H54 (cell line): ENCODE data around the gene CCDC60.
"Not testable (repeated sequence)": the region's sequence is repeated elsewhere in the genome, so short reads cannot be mapped to it uniquely, and the experiment has no call there.

Experiments used
- DNase-seq: peaks from one replicate; pipeline ENCODE4 v3.0.0; 2011; ENCODE audit warnings: low spot score, mixed read lengths; ENCODE audit not compliant: insufficient read length
- FAIRE-seq: peaks from 3 replicates; lab custom pipeline; 2011; peaks lifted over from hg19 to GRCh38; lab: Jason Lieb, UNC
- POLR2A ChIP-seq: IDR thresholded peaks from 2 replicates; pipeline ENCODE4 v1.6.1; 2011; ENCODE audit warnings: low read depth, mild to moderate bottlenecking, low read length

Gene CCDC60

GRCh38 chr12:119319638-119320037, 14.9 kb upstream of the CCDC60 start:
- DNase-seq (no peak), FAIRE-seq (no peak)
- TF ChIP-seq POLR2A = no peak

- FAIRE-seq (no peak), DNase-seq (no peak)
- no peak for TF ChIP-seq POLR2A
These were observed 13.9 kb upstream of the CCDC60 start for GRCh38 chr12:119320678-119321077.

GRCh38 chr12:119322301-119322723, 12.2 kb upstream of the CCDC60 start:
- TF ChIP-seq POLR2A = no peak

GRCh38 chr12:119325813-119326212, 8.7 kb upstream of the CCDC60 start:
- no peak for DNase-seq
- no peak for TF ChIP-seq POLR2A
- no peak for FAIRE-seq

More at GRCh38 chr12:119322301-119322723, 12.2 kb upstream of the CCDC60 start:
- FAIRE-seq (no peak), DNase-seq (no peak)

- FAIRE-seq = no peak
- DNase-seq = no peak
- no peak for TF ChIP-seq POLR2A
These were observed 8.2 kb upstream of the CCDC60 start for GRCh38 chr12:119326341-119326740.

- DNase-seq = no peak
- TF ChIP-seq POLR2A = no peak
- FAIRE-seq = no peak
These were observed 7.1 kb upstream of the CCDC60 start for GRCh38 chr12:119327471-119327870.

- DNase-seq (peak; percentile 25), FAIRE-seq (no peak)
- no peak for TF ChIP-seq POLR2A
These were observed 6.4 kb upstream of the CCDC60 start for GRCh38 chr12:119328111-119328510.

GRCh38 chr12:119338593-119339363, 4.2 kb downstream of the CCDC60 start:
- no peak for TF ChIP-seq POLR2A
- FAIRE-seq (no peak), DNase-seq (no peak)

GRCh38 chr12:119340578-119340977, 6.0 kb downstream of the CCDC60 start:
- TF ChIP-seq POLR2A = no peak
- FAIRE-seq (no peak), DNase-seq (no peak)

GRCh38 chr12:119341020-119341419, 6.5 kb downstream of the CCDC60 start:
- TF ChIP-seq POLR2A = no peak
- DNase-seq (no peak), FAIRE-seq (no peak)

GRCh38 chr12:119341988-119342387, 7.5 kb downstream of the CCDC60 start:
- no peak for TF ChIP-seq POLR2A
- FAIRE-seq (no peak), DNase-seq (no peak)

GRCh38 chr12:119343130-119343529, 8.6 kb downstream of the CCDC60 start:
- FAIRE-seq (no peak), DNase-seq (no peak)
- TF ChIP-seq POLR2A = no peak

- no peak for DNase-seq
- no peak for TF ChIP-seq POLR2A
- FAIRE-seq = no peak
These were observed 19.6 kb downstream of the CCDC60 start for GRCh38 chr12:119354172-119354571.

- not testable (repeated sequence) for FAIRE-seq, DNase-seq
These were observed 25.8 kb downstream of the CCDC60 start for GRCh38 chr12:119360366-119360765.

GRCh38 chr12:119363037-119363436, 28.5 kb downstream of the CCDC60 start:
- DNase-seq (no peak), FAIRE-seq (no peak)
- no peak for TF ChIP-seq POLR2A

- TF ChIP-seq POLR2A = no peak
- DNase-seq = no peak
- FAIRE-seq = no peak
These were observed 29.0 kb downstream of the CCDC60 start for GRCh38 chr12:119363490-119363889.
